Lower lobe of right lung (tissue), 2 donors: ENCODE results near the gene KSR2. TPM values are rescaled to one million over a fixed set of nuclear protein-coding genes. Genes with fewer than 3 reads are reported as not detected.

Experiments
- ATAC-seq, 2 donors: fragments of 200-7000 bp; cut with Tn5 transposase; one replicate each; pipeline ENCODE4 v1.9.1; 2020 to 2022; ENCODE audit warnings: mild to moderate bottlenecking in 2 of 2, moderate library complexity in 2 of 2
- DNase-seq: peaks from one replicate; pipeline ENCODE4 v3.0.0-alpha.2; 2020
- H3K27ac ChIP-seq: fragments of 200-600 bp; one replicate; pipeline ENCODE4 v1.8.0; 2022
- H3K27me3 ChIP-seq: fragments of 200-600 bp; one replicate; pipeline ENCODE4 v1.8.0; 2022; ENCODE audit warnings: low read depth
- H3K36me3 ChIP-seq: fragments of 200-600 bp; one replicate; pipeline ENCODE4 v1.8.0; 2022; ENCODE audit warnings: mild to moderate bottlenecking
- H3K4me1 ChIP-seq: fragments of 200-600 bp; one replicate; pipeline ENCODE4 v1.8.0; 2022
- H3K4me3 ChIP-seq: fragments of 200-600 bp; one replicate; pipeline ENCODE4 v1.8.0; 2022; ENCODE audit warnings: mild to moderate bottlenecking
- H3K9me3 ChIP-seq: fragments of 200-600 bp; one replicate; pipeline ENCODE4 v1.8.0; 2022
- CTCF ChIP-seq: fragments of 200-600 bp; IDR thresholded peaks from one replicate; pipeline ENCODE4 v1.8.0; 2022; ENCODE audit warnings: antibody characterized with exemption, mild to moderate bottlenecking
- intact Hi-C: fragments of 100-400 bp; cut with DNase I; formaldehyde crosslinking; loops from one replicate; pipeline ENCODE4 v1.11.0; 2022
- total RNA-seq: library from RNA; stranded (reverse); fragmentation: NEBNext Ultra II Directional; extraction: Animal tissue kit (Norgen Biotek cat#: 25700); gene quantifications from one replicate; pipeline ENCODE4 v1.2.1, GENCODE V29; 2021
- donor health status: DM: no; HTN: yes; CAD: no; lungs with severe emphysema.

The KSR2 gene
- total RNA-seq, 1 donor from 2014 or later, result 1.0 TPM

GRCh38 chr12:117577122-117577657, 391.6 kb downstream of the KSR2 start:
- Histone ChIP-seq H3K27me3 (no peaks in the 10 kb centered on the region), H3K27ac (no peak overlapping the region), H3K36me3 (no peaks in the 10 kb centered on the region), H3K4me1 (no peaks in the 10 kb centered on the region), H3K9me3 (no peaks in the 10 kb centered on the region), H3K4me3 (no peak overlapping the region)
- DNase-seq (no peak), ATAC-seq (no peak)
- intact Hi-C loops, result no loop called here
- no peak for TF ChIP-seq CTCF

GRCh38 chr12:117576053-117576452, 392.7 kb downstream of the KSR2 start:
- no peaks in the 10 kb centered on the region for H3K9me3 ChIP-seq
- H3K4me3 ChIP-seq, result no peak overlapping the region
- no peak overlapping the region for H3K27ac ChIP-seq
- intact Hi-C loops, result no loop called here
- H3K27me3 ChIP-seq, result no peaks in the 10 kb centered on the region
- ATAC-seq (no peak), DNase-seq (no peak)
- no peaks in the 10 kb centered on the region for H3K4me1 ChIP-seq
- no peaks in the 10 kb centered on the region for H3K36me3 ChIP-seq
- no peak for TF ChIP-seq CTCF

GRCh38 chr12:117574655-117575054, 394.1 kb downstream of the KSR2 start:
- Histone ChIP-seq H3K4me1 (no peaks in the 10 kb centered on the region), H3K4me3 (no peak overlapping the region), H3K36me3 (no peaks in the 10 kb centered on the region), H3K27me3 (no peaks in the 10 kb centered on the region), H3K27ac (no peak overlapping the region), H3K9me3 (no peaks in the 10 kb centered on the region)
- ATAC-seq (no peak), DNase-seq (no peak)
- intact Hi-C loops, result no loop called here
- no peak for TF ChIP-seq CTCF

- H3K27me3 ChIP-seq, result no peaks in the 10 kb centered on the region
- no peak for TF ChIP-seq CTCF
- H3K36me3 ChIP-seq, result no peaks in the 10 kb centered on the region
- H3K4me3 ChIP-seq, result no peak overlapping the region
- no peak overlapping the region for H3K27ac ChIP-seq
- DNase-seq, result no peak
- no peaks in the 10 kb centered on the region for H3K9me3 ChIP-seq
- no peak for ATAC-seq
- no peaks in the 10 kb centered on the region for H3K4me1 ChIP-seq
- intact Hi-C loops, result no loop called here
These were observed 396.0 kb downstream of the KSR2 start for GRCh38 chr12:117572755-117573154.

GRCh38 chr12:117571321-117571720, 397.5 kb downstream of the KSR2 start:
- Histone ChIP-seq H3K4me1 (no peaks in the 10 kb centered on the region), H3K27ac (no peak overlapping the region), H3K4me3 (no peak overlapping the region), H3K27me3 (no peaks in the 10 kb centered on the region), H3K9me3 (no peaks in the 10 kb centered on the region), H3K36me3 (no peaks in the 10 kb centered on the region)
- TF ChIP-seq CTCF, result no peak
- DNase-seq (no peak), ATAC-seq (no peak)
- intact Hi-C loops, result no loop called here

- Histone ChIP-seq H3K9me3 (no peaks in the 10 kb centered on the region), H3K4me3 (no peak overlapping the region), H3K27me3 (no peaks in the 10 kb centered on the region), H3K27ac (no peak overlapping the region), H3K4me1 (no peaks in the 10 kb centered on the region), H3K36me3 (no peaks in the 10 kb centered on the region)
- DNase-seq (no peak), ATAC-seq (no peak)
- intact Hi-C loops, result no loop called here
- TF ChIP-seq CTCF, result no peak
These were observed 398.2 kb downstream of the KSR2 start for GRCh38 chr12:117570608-117571007.
